Activated CD4-positive, alpha-beta T cell treated with anti-CD3 and anti-CD28 coated beads for 1 hour (primary cell): ENCODE results near the gene MRC2.

ENCODE experiments used
- DNase-seq: peaks from one replicate; pipeline ENCODE4 v3.0.0-alpha.2; 2020

MRC2 gene

GRCh38 chr17:62662855-62663254, 35.4 kb downstream of the MRC2 start:
- no peak for DNase-seq

GRCh38 chr17:62663304-62663703, 35.8 kb downstream of the MRC2 start:
- DNase-seq = no peak

DNA sequence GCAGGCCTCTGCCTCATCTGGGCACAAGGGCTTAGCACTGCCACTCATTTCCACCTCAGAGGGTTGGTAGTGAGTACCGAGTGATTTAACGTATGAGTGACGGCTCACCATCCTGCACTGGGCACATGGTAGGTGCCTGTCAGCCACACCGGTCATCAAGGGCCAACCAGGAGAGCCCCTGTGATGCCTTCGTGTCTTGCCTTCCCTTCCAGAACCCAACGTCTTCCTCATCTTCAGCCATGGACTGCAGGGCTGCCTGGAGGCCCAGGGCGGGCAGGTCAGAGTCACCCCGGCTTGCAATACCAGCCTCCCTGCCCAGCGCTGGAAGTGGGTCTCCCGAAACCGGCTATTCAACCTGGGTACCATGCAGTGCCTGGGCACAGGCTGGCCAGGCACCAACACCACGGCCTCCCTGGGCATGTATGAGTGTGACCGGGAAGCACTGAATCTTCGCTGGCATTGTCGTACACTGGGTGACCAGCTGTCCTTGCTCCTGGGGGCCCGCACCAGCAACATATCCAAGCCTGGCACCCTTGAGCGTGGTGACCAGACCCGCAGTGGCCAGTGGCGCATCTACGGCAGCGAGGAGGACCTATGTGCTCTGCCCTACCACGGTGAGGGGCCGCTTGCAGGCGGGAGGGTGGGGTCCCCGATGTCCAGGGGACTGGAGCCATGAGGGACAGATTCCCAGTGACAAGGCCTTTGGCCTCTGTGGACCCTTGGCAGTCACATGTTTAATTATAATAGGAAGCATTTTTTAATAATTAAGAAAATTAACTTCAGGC, 37.1 kb downstream of the MRC2 start:
- no peak for DNase-seq

GRCh38 chr17:62665599-62665998, 38.1 kb downstream of the MRC2 start:
- DNase-seq = no peak

DNA sequence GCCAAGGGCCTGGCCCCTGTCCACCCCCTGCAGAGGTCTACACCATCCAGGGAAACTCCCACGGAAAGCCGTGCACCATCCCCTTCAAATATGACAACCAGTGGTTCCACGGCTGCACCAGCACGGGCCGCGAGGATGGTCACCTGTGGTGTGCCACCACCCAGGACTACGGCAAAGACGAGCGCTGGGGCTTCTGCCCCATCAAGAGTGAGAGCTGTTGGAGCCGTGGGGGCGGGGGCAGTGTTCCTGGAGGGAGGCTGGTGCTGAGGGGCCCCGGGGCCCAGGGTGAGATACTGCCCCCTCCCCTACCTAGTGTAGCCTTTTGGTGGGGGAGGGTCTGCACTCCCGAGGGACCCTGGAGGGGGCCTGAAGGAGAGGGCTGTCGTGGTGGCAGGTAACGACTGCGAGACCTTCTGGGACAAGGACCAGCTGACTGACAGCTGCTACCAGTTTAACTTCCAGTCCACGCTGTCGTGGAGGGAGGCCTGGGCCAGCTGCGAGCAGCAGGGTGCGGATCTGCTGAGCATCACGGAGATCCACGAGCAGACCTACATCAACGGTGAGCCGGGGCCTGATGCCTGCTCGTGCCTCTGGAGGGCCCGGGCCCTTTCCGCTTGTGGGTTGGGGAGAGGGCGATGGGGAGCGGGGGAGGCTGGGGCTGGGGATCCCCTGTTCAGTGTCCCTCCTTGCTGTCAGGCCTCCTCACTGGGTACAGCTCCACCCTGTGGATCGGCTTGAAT, 38.8 kb downstream of the MRC2 start:
- no peak for DNase-seq

GRCh38 chr17:62666801-62667591, 39.5 kb downstream of the MRC2 start:
- no peak for DNase-seq

- DNase-seq = no peak
Observed at GRCh38 chr17:62668091-62668804, 40.8 kb downstream of the MRC2 start.

DNA sequence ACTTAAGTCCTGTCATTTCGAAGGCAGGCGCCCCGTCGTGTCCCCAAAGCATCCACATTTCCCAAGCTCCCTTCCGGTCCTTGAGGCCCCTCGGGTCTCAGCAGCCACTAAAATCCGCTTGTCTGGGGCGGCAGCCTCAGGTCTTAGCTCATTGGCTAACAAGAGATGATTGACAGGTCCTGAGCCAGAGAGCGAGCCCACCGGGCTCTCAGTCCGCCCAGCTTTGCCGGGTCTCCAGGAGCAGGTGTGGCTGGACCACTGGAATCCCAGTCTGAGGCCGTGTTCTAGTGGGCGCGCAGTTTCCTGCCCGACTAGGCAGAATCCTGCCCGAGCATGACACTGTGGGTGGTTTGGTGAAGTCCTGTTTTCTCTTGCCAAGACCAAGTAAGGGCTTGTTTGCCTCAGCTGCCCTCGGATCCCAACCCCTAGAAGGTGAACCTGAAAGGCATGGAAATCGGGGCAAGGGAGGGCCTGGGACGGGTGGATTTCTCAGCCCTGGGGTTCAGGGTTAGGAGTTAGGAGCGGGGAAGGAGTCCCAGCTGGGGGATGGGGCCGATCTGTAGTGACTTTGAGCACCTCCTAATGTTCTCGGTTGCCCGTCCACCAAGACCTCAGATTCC, 42.8 kb downstream of the MRC2 start:
- no peak for DNase-seq

GRCh38 chr17:62671553-62671952, 44.1 kb downstream of the MRC2 start:
- no peak for DNase-seq

GRCh38 chr17:62672957-62673356, 45.5 kb downstream of the MRC2 start:
- no peak for DNase-seq

DNA sequence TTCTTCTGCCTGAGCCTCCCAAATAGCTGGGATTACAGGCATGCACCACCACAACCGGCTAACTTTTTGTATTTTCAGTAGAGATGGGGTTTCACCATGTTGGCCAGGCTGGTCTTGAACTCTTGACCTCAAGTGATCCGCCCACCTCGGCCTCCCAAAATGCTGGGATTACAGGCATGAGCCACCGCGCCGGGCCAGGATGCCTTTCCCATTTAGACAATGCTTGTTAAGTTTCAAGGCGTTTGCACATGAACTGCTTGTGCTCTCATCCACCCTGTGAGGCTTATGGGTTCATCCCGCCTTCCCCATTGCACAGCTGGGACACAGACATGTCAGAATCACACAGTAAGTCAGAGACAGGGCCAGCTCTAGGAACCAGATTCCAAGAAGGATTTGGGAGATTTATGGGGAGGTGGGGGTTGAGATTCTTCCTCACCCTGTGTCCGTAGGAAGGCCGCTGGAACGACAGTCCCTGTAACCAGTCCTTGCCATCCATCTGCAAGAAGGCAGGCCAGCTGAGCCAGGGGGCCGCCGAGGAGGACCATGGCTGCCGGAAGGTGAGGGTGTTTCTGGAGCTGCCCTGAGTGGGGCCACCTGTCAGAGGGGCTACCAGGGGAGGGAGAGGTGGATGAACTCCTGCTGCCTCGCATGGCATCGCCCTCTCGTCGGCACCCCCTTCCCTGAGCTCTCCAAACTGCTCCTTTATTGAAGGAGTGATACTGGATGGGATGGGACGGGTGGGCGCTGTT, 46.3 kb downstream of the MRC2 start:
- DNase-seq = no peak

GRCh38 chr17:62674363-62674739, 46.9 kb downstream of the MRC2 start:
- DNase-seq = no peak

- DNase-seq = no peak
Observed at GRCh38 chr17:62674841-62675240, 47.4 kb downstream of the MRC2 start.

GRCh38 chr17:62675260-62675659, 47.8 kb downstream of the MRC2 start:
- no peak for DNase-seq

GRCh38 chr17:62675701-62676100, 48.2 kb downstream of the MRC2 start:
- no peak for DNase-seq

DNA sequence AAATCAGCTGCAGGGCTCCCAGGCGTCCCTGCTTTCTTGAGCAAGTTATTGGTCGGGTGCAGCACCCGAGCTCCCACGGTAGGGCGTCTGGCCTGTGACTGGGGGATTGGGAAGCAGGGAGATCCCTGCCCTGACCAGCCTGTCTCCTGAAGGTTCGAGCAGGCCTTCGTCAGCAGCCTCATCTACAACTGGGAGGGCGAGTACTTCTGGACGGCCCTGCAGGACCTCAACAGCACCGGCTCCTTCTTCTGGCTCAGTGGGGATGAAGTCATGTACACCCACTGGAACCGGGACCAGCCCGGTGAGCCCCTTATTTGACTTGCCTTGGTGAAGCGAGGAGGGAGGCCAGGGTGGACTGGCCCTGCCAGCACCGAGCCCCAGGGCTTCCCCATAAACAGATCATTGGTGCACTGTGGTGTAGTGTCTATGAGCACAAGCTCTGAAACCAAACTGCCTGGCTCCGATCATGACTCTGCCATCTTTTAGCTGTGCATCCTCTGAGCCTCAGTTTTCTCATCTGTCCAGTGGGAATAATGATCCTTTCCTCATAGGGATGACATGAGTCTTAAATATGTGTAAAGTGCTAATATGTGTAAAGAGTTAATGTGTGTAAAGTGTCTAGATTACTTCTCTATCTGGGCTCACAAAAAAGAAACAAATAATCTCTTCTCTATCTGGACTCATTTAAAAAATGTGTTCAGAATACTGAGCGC, 48.9 kb downstream of the MRC2 start:
- DNase-seq = no peak

- DNase-seq = no peak
Observed at GRCh38 chr17:62676952-62677596, 49.6 kb downstream of the MRC2 start.

GRCh38 chr17:62678214-62678919, 50.9 kb downstream of the MRC2 start:
- no peak for DNase-seq

DNA sequence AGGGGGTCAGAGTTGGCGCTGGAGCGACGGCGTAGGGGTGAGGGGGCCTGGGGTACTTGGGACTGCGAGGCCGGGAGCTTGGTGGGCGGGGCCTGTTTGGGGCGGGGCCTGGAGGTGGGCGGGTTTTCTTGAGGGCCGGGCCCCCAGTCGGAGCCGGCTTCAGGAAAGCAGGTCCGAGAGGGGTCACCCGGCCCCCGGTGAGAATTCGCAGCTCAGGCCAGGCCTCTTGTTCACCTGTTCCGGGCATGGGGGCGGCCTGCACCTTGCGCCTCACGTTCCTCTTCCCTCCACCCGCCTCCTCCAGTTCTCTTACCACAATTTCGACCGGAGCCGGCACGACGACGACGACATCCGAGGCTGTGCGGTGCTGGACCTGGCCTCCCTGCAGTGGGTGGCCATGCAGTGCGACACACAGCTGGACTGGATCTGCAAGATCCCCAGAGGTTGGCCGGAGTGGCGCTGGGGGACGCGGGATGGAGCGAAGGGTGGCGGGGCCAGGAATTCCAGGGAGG, 52.5 kb downstream of the MRC2 start:
- DNase-seq = no peak
